ENCODE results near the gene SPEM1.
A peak's percentile ranks its signal among the peaks of the same experiment; 100 is the strongest.

Gene SPEM1

DNA sequence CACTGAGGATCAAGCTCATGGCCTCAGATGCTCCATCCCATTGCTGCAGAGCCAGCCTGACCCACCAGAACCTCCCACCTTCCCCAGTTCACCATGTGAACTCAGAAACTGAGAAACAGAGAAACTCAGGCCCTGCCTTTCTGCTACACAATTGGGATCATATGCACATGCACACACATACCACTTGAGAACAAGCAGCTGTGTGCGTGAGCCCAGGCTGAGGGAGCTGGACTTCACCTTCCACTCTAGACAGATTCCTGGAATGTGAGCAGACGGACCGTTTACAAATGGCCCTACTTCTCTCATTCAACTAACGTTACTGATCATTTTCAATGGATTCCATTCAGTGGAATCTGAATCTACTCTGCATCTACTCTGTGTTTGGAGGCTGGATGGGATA is 3.6 kb downstream of the SPEM1 start:
- DNase-seq: no peak

DNA sequence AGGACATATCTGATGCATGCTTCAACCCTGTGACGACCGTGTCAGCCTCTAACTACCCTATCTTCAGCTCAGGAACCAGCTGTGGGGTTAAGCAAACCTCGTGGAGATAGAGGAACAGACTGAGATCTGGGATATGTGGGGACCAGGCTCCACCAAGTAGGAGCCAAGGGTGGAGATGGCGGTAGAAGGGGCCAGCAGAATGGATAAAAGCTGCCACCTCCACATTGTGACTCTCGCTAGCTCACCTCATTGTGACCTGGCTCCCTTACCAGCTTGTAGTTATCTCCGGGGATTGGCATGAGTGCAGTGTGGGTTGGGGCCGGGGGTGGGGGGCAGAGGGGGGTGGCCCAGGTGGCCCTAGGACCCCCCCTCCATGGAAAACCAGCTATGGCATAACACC is 5.2 kb downstream of the SPEM1 start, which contains the start of gene SPEM2:
Gene SPEM2, plus strand, starts transcription at position 301 of the 400 bp plus-strand sequence. Its CDS starts 73 bp downstream, at position 374.
- DNase-seq: no peak

DNA sequence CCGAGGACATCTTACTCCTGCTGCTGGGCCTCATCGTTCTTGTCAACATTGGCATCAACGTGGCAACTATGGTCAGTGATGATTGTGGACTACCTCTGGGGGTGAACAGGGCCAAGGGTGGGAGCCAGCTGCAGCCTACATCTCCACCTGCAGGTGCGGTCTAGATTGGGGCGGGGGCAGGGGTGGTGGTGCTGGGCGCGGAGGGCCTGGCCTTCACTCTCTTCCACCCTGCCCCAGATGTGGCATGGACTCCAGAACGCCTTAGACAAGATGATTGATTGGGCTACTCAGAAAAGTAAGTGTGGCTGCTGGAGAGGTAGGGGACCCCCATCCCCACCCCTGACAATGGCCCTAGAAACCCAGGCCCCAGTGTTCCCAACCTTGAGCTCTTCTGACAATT is 5.6 kb downstream of the SPEM1 start:
- no peak for DNase-seq

GRCh38 chr17:7426203-7426863 is 6.2 kb downstream of the SPEM1 start:
- no peak for DNase-seq

GRCh38 chr17:7426896-7427489 is 6.9 kb downstream of the SPEM1 start:
- DNase-seq: no peak

GRCh38 chr17:7427549-7427948 is 7.4 kb downstream of the SPEM1 start:
- DNase-seq: no peak

GRCh38 chr17:7428557-7428956 is 8.4 kb downstream of the SPEM1 start, which contains the start of gene SPEM3:
TSS of gene SPEM3 (plus strand) at chr17:7428857. CDS start at chr17:7428903, 46 bp downstream.
- no peak for DNase-seq

- no peak for DNase-seq
Measured at GRCh38 chr17:7429722-7430121, 9.6 kb downstream of the SPEM1 start.

GRCh38 chr17:7431231-7431630 is 11.1 kb downstream of the SPEM1 start:
- DNase-seq: no peak

GRCh38 chr17:7432296-7432695 is 12.2 kb downstream of the SPEM1 start:
- no peak for DNase-seq

- DNase-seq: no peak
Measured at GRCh38 chr17:7435676-7436555, 15.8 kb downstream of the SPEM1 start.

GRCh38 chr17:7436556-7437368 is 16.6 kb downstream of the SPEM1 start:
- peak; percentile 50 for DNase-seq

GRCh38 chr17:7437369-7437863 is 17.3 kb downstream of the SPEM1 start:
- DNase-seq: no peak

GRCh38 chr17:7437950-7438614 is 18.0 kb downstream of the SPEM1 start:
- no peak for DNase-seq

DNA sequence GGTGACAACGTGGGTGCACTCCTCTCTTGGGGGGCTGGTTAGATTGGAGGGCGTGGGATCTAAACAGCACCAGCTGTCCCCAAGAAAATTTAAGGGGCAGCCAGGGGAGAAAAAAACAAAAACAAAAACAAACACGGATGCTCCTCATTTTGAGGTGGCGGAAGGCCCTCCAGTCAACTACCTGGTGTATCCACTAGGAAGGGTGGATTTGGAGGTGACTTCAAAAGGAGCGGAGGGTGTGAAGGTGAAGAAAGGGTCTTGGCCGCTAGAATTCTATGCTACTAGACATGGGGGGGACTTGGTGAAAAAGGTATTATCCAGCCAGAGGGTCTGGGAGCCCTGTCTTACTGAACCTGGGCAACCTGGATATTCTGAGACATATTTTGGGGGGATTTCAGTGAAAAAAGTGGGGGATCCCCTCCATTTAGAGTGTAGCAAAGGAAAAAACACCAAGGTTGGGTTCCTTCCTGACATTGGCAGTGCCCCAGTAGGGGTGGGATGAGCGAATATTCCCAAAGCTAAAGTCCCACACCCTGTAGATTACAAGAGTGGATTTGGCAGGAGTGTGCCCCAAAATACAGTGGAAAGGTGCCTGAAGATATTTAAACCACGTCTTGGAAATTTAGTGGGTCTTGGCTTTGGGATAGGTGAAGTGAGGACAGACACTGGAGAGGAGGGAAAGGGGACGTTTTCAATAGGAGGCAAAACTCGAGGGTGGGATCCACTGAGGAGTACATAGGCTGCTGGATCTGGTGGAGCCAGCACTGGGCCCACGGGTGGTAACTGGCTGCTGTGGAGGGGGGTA is 18.7 kb downstream of the SPEM1 start:
- DNase-seq: no peak

- no peak for DNase-seq
Measured at GRCh38 chr17:7439462-7440112, 19.5 kb downstream of the SPEM1 start, which contains the start of gene FGF11. TSS of gene FGF11 (plus strand) at chr17:7439512. CDS start at chr17:7439621, 109 bp downstream.

DNA sequence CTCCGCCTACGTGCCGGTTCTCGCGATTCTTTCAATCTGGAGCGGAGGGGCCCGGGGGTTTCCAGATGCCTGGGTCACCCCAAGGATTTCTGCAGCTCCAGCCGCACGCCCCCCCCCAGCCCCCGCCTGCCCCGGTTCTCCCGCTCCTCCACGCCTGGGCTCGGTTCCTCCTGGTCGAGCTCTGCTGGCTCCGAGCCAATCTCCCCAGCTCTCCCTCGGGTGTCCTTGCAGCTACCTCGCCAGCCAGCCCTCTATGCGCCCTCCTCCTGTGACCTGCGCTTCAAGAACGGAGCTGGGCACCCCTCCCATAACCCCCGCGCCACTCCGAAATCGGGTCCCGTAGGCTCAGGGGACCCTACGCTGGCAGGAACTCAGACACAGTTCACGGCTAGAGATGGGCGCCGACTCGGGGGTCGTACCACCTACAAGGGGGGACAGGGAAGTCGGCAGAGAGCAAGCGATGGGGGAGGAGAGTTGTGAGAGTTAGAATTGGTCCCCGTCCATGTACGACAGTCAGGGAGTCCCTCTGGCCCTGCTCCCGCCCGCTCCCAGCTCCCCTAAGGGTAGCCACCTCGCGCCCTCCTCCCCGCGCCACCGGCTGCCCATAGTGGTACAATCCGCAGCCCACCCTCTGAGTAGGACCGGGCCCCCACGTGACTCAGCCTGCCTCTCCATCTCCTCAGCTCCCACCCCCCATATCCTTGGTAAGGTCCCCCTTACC is 20.1 kb downstream of the SPEM1 start:
- no peak for DNase-seq

DNA sequence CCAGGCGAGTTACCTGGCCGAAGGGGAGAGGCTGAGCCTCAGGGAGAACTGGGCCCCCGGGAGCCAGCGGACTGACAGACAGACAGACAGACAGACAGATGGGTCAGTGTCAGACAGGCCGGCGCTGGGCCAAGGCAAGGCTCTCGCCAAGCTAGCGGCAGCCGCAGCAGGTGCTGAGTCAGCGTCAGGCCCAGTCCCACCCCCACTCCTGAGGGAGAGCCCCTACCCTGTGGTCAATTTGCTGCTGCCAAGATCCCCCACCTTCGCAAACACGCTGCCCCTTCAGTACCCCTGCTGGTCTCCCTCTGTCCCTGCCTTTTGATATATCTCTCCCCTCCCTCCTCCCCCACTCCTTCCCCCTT is 20.7 kb downstream of the SPEM1 start:
- DNase-seq: peak; percentile 26

DNA sequence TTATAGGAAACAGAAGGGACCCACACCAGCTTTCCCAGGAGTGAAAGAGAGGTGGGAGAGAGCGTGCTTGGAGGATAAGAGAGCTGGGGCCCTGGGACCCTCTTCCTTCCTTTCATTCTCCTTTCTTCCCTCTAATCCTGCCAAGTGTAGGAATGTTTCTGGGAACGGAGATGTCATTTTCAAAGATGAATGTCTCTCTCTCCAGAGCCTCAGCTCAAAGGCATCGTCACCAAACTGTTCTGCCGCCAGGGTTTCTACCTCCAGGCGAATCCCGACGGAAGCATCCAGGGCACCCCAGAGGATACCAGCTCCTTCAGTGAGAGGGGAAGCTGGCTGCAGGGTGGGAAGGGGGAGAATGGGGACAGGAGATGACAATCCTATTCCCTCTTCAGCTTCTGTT is 21.1 kb downstream of the SPEM1 start:
- no peak for DNase-seq

- no peak for DNase-seq
Measured at GRCh38 chr17:7442142-7442541, 22.0 kb downstream of the SPEM1 start.

Measured in NCI-H526 treated with DMSO at 0.1 percent for 48 hours (cell line).